Epithelial cell of proximal tubule (primary cell): Measurements from ENCODE around the gene TRABD2B. TPM values are rescaled to one million over a fixed set of nuclear protein-coding genes. Genes with fewer than 3 reads are reported as not detected.

Experiments used
- DNase-seq: peaks from one replicate; pipeline ENCODE4 v3.0.0-alpha.2; 2011; ENCODE audit warnings: low read depth
- H3K4me3 ChIP-seq: 2 replicates; pipeline ENCODE4 v1.5.1; 2011; ENCODE audit warnings: low read depth, mild to moderate bottlenecking, low read length
- total RNA-seq: library from RNA; depleted of rRNA; stranded (reverse); fragments of >200 nt; gene quantifications from 2 replicates; pipeline ENCODE4 v1.2.3, GENCODE V29; 2015
- TF ChIP-seq, protein P1 (sequence below): conservative IDR thresholded peaks from 2 replicates; pipeline ENCODE4 v1.5.1; 2012; ENCODE audit warnings: low read depth, mild to moderate bottlenecking, low read length

TRABD2B gene
- total RNA-seq, 1 donor from 2014 or later: 0.46 TPM

DNA sequence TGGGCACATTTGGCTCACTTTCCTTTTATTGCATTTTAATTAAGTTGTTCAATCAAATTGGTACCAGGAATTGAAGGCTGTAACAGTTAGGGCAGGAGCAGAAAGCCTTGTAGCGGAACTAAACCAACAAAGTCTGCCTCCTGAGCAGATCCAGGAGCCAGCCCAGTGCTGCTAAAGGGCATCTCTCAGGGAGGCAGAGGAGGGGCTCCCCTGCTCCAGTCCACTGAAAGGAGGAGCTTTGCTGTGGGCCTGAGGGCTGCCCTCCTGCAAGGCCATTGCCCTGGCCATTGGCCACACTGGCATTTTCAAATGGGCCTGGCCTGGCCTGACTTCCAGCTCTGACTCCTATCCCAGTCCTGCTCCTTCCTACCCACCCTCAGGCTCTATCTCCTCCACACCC lies 3.7 kb upstream of the TRABD2B start:
- DNase-seq: no peak
- no peak overlapping the region for H3K4me3 ChIP-seq
- TF ChIP-seq, protein P1, sequence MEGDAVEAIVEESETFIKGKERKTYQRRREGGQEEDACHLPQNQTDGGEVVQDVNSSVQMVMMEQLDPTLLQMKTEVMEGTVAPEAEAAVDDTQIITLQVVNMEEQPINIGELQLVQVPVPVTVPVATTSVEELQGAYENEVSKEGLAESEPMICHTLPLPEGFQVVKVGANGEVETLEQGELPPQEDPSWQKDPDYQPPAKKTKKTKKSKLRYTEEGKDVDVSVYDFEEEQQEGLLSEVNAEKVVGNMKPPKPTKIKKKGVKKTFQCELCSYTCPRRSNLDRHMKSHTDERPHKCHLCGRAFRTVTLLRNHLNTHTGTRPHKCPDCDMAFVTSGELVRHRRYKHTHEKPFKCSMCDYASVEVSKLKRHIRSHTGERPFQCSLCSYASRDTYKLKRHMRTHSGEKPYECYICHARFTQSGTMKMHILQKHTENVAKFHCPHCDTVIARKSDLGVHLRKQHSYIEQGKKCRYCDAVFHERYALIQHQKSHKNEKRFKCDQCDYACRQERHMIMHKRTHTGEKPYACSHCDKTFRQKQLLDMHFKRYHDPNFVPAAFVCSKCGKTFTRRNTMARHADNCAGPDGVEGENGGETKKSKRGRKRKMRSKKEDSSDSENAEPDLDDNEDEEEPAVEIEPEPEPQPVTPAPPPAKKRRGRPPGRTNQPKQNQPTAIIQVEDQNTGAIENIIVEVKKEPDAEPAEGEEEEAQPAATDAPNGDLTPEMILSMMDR: no peak

DNA sequence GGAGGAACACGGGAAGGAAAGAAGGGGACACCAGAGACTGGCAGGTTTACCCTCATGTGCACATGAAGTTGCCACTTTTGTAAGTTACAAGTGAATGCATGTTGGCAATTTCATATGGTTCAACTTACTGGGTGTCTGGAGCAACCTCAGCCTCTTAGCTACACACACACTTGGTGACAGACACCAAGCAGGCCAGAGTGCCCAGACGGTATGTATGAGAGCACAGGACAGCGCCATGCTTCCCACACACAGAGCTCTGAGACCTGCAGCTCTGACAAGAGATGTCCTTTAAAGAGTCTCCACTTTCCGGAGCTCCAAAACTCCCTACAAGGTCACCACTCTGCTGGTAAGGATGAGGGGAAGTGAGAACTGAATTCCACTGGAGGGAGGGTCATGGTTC lies 1.9 kb upstream of the TRABD2B start:
- TF ChIP-seq, protein P1: no peak
- H3K4me3 ChIP-seq: no peak overlapping the region
- no peak for DNase-seq

DNA sequence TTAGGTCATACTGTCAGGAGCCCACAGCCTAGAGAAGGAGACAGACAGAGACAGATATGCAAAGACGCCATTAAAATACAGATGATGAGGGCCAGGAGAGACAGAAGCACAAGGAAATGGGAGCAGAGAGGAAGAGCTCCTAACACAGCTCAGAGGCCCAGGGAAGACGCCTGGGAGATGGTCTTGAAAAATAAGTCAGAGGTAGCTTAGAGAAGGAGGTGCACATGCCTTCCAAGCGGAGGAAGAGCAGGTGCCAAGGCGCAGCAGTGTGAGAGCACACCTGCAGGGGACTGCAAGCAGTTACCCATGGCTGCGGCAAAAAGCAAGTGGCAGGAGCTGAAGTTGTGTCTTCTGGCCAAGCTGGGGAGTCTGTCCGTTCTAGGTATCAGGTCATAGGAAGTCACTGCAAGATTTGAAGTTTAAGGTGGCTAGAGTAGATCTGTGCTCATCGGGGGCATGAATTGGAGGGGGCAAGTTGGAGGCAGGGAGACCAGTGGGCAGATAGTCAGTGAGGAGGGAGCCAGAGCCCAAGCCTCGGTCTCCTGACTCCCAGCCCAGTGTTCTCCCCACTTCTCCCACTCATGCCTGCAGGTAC lies 1.3 kb upstream of the TRABD2B start:
- TF ChIP-seq, protein P1: no peak
- no peak for DNase-seq
- no peak overlapping the region for H3K4me3 ChIP-seq

DNA sequence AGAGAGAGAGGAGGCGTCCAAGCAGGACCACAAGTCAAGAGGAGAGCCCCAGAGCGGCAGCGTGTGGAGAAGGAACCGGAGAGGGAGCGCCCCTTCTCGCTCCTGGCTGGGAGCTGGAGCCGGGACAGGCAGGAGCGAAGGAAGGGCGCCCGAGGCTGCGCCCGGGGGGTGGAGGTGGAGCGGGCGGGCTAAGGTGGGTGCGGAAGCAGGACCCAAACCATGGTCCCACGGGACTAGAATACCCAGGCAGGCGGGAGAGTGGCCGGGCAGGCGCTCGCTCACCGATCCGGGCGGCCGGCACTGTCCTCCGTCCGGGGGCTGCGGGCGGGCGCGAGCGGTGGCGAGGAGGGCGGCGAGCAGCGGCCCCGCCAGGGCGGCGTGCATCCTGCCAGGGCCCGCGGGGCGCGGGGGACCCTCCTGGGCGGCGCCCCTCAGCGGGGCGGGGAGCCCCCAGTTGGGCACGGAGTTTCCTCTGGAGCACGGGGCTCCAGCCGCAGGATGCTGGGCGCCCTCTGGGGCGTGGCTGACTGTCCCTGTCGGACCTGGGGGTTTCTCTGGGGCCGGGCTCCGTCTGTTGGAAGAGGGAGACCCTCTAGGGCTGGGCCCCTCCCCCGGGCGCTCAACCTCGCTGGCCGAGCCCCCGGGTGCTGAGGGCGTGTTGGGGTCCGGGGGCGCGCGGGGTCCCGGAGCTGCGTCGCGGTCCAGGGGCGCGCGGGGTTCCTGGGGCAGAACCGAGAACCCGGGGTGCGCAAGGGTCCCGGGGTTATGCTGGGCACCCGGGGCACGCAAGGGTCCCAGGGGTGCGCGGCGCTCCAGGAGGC lies 569 bp downstream of the TRABD2B start:
- TF ChIP-seq, protein P1: no peak
- peak overlapping the region; percentile 91 for H3K4me3 ChIP-seq
- no peak for DNase-seq

DNA sequence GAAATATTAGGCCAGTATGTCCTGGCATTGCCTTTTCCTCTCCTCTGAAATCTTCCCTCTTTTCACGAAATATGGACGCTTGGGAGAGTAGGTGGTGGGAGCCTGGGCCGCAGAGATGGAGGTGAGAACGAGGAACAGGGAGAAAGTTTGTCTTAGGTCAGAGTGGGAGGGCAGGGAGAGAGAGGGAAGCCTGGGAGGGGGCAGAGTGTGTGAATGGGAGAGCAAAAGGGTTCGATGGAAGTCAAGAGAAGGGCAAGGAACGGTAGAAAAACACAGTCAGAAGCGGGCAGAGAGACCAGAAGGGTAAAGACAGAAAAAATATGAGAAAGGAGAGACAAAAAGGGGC lies 1.2 kb downstream of the TRABD2B start:
- H3K4me3 ChIP-seq: peak overlapping the region; percentile 91
- TF ChIP-seq, protein P1: no peak
- no peak for DNase-seq

DNA sequence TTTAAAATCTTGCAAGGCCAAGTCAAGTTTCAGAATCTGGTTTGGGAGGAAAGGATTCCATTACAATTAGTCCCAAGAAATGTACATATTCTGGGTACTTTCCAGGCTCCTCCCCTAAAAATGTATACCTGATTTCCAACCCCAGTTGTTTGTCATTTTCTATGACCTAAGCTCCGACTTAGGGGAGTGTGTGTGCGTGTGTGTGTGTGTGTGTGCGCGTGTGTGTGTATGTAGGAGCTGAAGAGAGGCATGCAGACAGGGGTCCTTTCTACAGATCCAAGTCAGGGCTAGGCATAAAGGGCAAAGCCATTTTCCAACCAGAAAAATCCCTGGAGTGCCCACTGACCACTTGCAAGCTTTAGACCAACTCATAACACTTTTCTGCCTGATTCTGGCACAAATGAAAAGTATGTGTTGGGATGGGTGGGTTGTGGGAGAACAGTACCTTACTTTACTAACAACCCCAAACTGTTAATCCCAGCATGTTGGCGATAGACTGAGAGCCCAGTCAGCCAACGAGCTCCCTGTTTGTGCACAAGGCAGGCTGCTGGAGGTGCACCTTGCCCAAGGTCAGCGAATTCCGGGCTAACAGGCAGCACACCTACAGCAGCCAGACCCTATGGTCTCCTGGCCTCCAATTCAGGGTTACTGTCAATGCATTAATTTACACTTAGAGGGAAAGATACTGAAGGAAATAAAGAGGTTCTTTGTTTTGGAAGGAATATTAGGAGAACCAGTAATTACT lies 1.7 kb downstream of the TRABD2B start:
- DNase-seq: no peak
- peak overlapping the region; percentile 91 for H3K4me3 ChIP-seq
- TF ChIP-seq, protein P1: no peak
